ENCODE data around the gene PRSS27. TPM values are rescaled to one million over a fixed set of nuclear protein-coding genes. Genes with fewer than 3 reads are reported as not detected.

Gene PRSS27
- total RNA-seq, 1 donor from 2014 or later: 0.11 TPM

DNA sequence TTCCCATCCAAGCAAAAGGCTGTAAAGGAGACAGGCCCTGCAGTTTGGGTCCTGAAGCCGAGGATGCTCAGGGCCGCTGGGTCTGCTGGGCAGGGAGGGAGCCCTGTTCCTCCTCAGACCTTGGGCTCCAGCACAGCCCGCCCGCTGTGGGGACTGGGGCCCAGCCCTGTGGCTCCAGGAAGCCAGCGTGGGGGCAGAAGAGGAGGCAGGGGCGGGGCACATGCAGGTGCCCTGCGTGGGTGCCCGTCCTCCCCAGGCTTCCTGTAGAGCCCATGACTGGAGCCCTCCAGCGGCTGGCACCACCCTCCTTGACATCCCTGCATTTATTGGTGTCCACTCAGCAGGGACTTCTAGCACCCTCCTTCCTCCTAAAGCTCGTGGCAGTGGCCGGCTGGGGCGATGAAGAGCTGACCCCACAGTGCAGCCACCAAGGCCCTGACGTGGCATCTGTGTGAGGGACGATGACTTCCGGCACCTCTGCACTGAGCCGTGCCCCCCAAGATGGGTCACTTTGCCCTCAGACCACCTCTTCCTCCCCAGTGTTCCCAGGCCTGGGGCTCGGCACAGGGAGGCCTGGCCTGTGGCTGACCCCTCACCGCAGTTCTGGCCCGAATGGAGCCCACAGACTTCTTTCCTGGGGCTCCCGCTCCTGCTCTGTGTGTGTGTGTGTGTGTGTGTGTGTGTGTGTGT is 9.9 kb downstream of the PRSS27 start:
- Histone ChIP-seq H3K36me3 (peaks cover 30% of the 10 kb centered on the region), H3K4me1 (peaks cover 4% of the 10 kb centered on the region), H3K27ac (replicated peaks) (no peak overlapping the region), H3K9me3 (replicated peaks) (no peaks in the 10 kb centered on the region), H3K27me3 (ENCODE audit: low read depth) (no peaks in the 10 kb centered on the region), H3K4me3 (no peak overlapping the region)
- intact Hi-C loops (cut with micrococcal nuclease): no loop called here
- TF ChIP-seq, protein P1, sequence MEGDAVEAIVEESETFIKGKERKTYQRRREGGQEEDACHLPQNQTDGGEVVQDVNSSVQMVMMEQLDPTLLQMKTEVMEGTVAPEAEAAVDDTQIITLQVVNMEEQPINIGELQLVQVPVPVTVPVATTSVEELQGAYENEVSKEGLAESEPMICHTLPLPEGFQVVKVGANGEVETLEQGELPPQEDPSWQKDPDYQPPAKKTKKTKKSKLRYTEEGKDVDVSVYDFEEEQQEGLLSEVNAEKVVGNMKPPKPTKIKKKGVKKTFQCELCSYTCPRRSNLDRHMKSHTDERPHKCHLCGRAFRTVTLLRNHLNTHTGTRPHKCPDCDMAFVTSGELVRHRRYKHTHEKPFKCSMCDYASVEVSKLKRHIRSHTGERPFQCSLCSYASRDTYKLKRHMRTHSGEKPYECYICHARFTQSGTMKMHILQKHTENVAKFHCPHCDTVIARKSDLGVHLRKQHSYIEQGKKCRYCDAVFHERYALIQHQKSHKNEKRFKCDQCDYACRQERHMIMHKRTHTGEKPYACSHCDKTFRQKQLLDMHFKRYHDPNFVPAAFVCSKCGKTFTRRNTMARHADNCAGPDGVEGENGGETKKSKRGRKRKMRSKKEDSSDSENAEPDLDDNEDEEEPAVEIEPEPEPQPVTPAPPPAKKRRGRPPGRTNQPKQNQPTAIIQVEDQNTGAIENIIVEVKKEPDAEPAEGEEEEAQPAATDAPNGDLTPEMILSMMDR (IDR thresholded peaks at IDR 0.05; ENCODE audit: borderline replicate concordance): no peak
- DNase-seq: no peak

DNA sequence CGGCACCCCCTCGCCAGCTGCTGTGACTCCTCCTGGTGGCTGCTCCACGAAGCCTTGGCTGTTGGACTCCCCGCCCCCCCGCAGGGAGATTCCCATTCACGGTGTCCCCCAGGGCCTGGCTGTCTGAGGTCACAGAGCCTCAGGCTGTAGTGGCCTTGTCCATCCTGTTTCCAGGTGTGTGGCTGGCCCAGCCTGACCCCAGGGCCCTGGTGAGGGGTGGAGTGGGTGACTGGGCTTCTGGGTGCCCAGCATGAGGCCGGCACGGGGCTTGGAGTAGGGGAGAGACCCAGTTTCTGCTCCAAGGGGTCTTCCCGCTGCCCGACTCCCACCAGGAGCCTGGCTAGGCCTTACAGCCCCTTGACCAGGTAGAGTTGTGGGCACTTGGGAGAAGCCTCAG is 10.4 kb downstream of the PRSS27 start:
- Histone ChIP-seq H3K9me3 (replicated peaks) (no peaks in the 10 kb centered on the region), H3K4me1 (peaks cover 9% of the 10 kb centered on the region), H3K27ac (replicated peaks) (no peak overlapping the region), H3K4me3 (no peak overlapping the region), H3K27me3 (ENCODE audit: low read depth) (no peaks in the 10 kb centered on the region), H3K36me3 (peaks cover 36% of the 10 kb centered on the region)
- intact Hi-C loops (cut with micrococcal nuclease): no loop called here
- TF ChIP-seq, protein P1 (IDR thresholded peaks at IDR 0.05; ENCODE audit: borderline replicate concordance): no peak
- no peak for DNase-seq

DNA sequence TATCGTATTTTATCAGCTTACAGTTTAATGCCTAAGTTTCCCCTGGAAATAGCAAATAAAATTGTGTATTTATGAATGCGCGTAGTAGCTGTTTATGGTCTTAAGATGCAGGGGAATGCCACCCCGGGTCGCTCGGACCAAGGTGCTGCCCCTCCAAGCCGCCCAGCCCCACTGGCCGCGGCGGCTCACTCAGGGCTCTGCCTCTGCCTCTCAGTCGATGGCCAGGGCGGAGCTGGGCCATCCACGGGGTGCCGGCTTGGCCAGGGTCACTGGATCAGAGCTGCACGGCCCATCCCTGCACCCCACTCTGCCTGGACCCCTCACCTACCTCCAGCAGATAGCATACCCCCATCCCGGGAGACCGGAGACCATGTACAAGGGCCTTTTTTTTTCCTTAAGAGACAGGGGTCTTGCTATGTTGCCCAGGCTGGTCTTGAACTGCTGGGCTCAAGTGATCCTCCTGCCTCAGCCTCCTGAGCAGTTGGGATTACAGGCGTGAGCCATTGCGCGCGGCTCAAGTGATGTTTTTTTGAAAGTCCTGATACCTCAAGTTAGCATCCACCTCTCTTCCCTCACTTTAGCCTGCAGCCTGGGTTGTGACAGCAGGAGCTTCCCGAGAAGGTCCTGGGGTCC is 11.0 kb downstream of the PRSS27 start:
- no peak overlapping the region for H3K27ac ChIP-seq (replicated peaks)
- TF ChIP-seq, protein P1 (IDR thresholded peaks at IDR 0.05; ENCODE audit: borderline replicate concordance): no peak
- H3K4me1 ChIP-seq: peaks cover 15% of the 10 kb centered on the region
- H3K27me3 ChIP-seq (ENCODE audit: low read depth): no peaks in the 10 kb centered on the region
- no peaks in the 10 kb centered on the region for H3K9me3 ChIP-seq (replicated peaks)
- peaks cover 39% of the 10 kb centered on the region for H3K36me3 ChIP-seq
- no peak for DNase-seq
- no peak overlapping the region for H3K4me3 ChIP-seq
- intact Hi-C loops (cut with micrococcal nuclease): no loop called here

DNA sequence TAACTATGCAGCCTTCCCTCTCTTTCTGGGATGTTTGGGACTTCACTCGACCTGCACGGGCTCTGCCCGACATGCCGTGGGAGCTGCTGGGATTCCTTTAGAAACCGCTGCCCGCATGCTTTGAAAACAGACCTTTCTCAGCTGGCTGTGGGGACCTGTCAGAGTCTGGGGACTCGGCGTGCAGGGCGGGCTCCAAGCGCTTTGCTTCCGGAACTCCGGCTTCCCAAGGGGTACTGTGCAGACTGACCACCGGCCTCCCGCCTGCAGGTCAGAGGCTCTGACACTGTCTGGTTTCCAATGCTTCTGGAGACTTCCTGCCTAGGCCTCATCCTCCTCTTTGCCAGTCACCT is 11.8 kb downstream of the PRSS27 start:
- Histone ChIP-seq H3K9me3 (replicated peaks) (no peaks in the 10 kb centered on the region), H3K36me3 (peaks cover 43% of the 10 kb centered on the region), H3K27me3 (ENCODE audit: low read depth) (no peaks in the 10 kb centered on the region), H3K4me1 (peaks cover 21% of the 10 kb centered on the region), H3K27ac (replicated peaks) (no peak overlapping the region), H3K4me3 (no peak overlapping the region)
- TF ChIP-seq, protein P1 (IDR thresholded peaks at IDR 0.05; ENCODE audit: borderline replicate concordance): no peak
- intact Hi-C loops (cut with micrococcal nuclease): no loop called here
- no peak for DNase-seq

DNA sequence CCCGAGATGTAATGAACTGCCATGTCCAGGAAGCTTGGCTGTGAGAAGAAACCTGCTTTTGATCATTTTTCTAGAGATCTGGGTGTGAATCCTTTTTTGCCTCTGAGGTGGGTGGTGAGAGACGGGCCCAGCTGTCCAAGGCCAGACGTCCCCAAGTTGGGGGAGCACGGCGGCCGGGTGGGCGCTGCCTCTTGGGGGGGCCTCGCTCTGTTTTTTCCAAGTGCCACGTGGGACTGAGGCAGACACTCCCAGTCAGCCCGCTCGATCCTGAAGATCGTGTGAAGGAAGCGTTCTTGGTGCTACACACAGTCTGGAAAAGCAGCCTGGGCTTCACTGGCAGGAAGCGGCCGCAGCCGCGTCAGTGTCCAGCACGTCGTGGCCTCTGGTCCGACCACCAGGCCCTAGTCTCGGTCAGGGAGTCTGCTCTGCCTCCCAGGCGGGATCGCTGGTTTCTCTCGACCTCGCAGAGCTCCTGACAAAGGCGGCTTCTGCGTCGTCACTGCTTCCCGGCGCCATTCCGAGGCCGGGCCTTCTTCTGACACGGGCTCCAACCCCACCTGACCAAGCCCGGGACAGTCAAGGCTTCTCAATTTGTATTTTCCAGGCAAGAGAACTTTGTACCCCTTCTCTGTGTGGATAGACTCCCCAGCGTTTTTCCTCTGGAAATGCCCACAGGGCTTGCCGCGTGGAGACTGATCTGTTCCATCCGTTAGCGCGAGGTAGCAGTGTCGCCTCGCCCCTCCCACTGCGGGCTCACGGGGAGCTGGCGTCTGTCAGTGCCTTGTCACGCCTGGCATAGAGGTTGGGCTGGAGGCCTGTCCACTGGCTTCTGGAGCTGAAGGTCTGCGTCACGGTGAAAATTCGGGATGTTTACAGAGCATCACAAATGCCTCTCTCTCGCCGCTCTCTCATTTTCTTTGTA is 12.4 kb downstream of the PRSS27 start:
- Histone ChIP-seq H3K4me1 (peaks cover 28% of the 10 kb centered on the region), H3K4me3 (no peak overlapping the region), H3K27me3 (ENCODE audit: low read depth) (no peaks in the 10 kb centered on the region), H3K9me3 (replicated peaks) (no peaks in the 10 kb centered on the region), H3K27ac (replicated peaks) (no peak overlapping the region), H3K36me3 (peaks cover 48% of the 10 kb centered on the region)
- no peak for DNase-seq
- intact Hi-C loops (cut with micrococcal nuclease): no loop called here
- TF ChIP-seq, protein P1 (IDR thresholded peaks at IDR 0.05; ENCODE audit: borderline replicate concordance): no peak
